SK-N-SH (cell line): ENCODE data around the gene MRPS23. TPM values are rescaled to one million over a fixed set of nuclear protein-coding genes. Genes with fewer than 3 reads are reported as not detected.

ENCODE experiments used
- CTCF ChIA-PET: fragments of 300-600, 350-600 bp; formaldehyde crosslinking; extraction: SDS; loops from one replicate; lab custom pipeline; 2021; lab: Yijun Ruan, JAX
- POLR2A ChIA-PET: fragments of 350-600 bp; sonication (Branson Sonifier 250); formaldehyde crosslinking; extraction: SDS; loops from one replicate; lab custom pipeline; 2020; ENCODE audit warnings: antibody characterized with exemption, inconsistent platforms; lab: Yijun Ruan, JAX
- DNase-seq: peaks from one replicate; pipeline ENCODE4 v3.0.0; 2012
- H2AFZ ChIP-seq: fragments of 200-600 bp; sonication (generic); 2 replicates; pipeline ENCODE4 v1.8.1; 2016; ENCODE audit warnings: antibody characterized with exemption, mild to moderate bottlenecking, low read depth
- H3F3A ChIP-seq: fragments of 200-600 bp; sonication (generic); replicated peaks from 2 replicates; pipeline ENCODE3; 2016; ENCODE audit warnings: antibody characterized with exemption, mild to moderate bottlenecking; ENCODE audit not compliant: insufficient read depth
- H3K27ac ChIP-seq, 2 experiments: fragments of 200-500 bp in 1 of 2; fragments of 200-600 bp in 1 of 2; sonication (Bioruptor generic) in 1 of 2; sonication (generic), shearing (Covaris generic) in 1 of 2; 2 replicates each; pipeline versions ENCODE4 v1.5.1 to v1.6.1; 2014 to 2016; ENCODE audit warnings: low read depth in 2 of 2, inconsistent platforms in 1 of 2, low read length in 1 of 2, mild to moderate bottlenecking in 1 of 2, mixed read lengths in 1 of 2
- H3K27me3 ChIP-seq: fragments of 200-600 bp; sonication (generic), shearing (Covaris generic); 2 replicates; pipeline ENCODE4 v1.6.1; 2016; ENCODE audit warnings: mixed run types; ENCODE audit not compliant: insufficient read depth
- H3K36me3 ChIP-seq, 2 experiments: fragments of 200-500 bp in 1 of 2; fragments of 200-600 bp in 1 of 2; sonication (Bioruptor generic) in 1 of 2; sonication (generic) in 1 of 2; replicated peaks in 1 of 2; 2 replicates each; pipeline versions ENCODE3 to v1.5.1; 2014 to 2016; ENCODE audit warnings: low read length in 1 of 2, mild to moderate bottlenecking in 1 of 2; ENCODE audit not compliant: insufficient read depth in 2 of 2, control insufficient read depth in 1 of 2
- H3K4me1 ChIP-seq, 2 experiments: fragments of 200-500 bp in 1 of 2; fragments of 200-600 bp in 1 of 2; sonication (Bioruptor generic) in 1 of 2; sonication (generic), shearing (Covaris generic) in 1 of 2; 2 replicates each; pipeline versions ENCODE4 v1.5.1 to v1.6.1; 2014 to 2016; ENCODE audit warnings: low read depth in 1 of 2, low read length in 1 of 2, mixed run types in 1 of 2; ENCODE audit not compliant: insufficient read depth in 2 of 2, control insufficient read depth in 1 of 2
- H3K4me2 ChIP-seq: fragments of 200-600 bp; sonication (generic), shearing (Covaris generic); 2 replicates; pipeline ENCODE4 v1.6.1; 2017; ENCODE audit warnings: mixed run types
- H3K4me3 ChIP-seq, 2 experiments: fragments of 200-500 bp in 1 of 2; fragments of 200-600 bp in 1 of 2; sonication (Bioruptor generic) in 1 of 2; sonication (generic), shearing (Covaris generic) in 1 of 2; 2 replicates each; pipeline versions ENCODE4 v1.5.1 to v1.8.1; 2014 to 2016; ENCODE audit warnings: low read depth in 2 of 2, inconsistent platforms in 1 of 2, low read length in 1 of 2, mild to moderate bottlenecking in 1 of 2, mixed read lengths in 1 of 2, moderate library complexity in 1 of 2
- H3K79me2 ChIP-seq: fragments of 200-600 bp; sonication (generic); 2 replicates; pipeline ENCODE4 v1.8.1; 2017; ENCODE audit warnings: mild to moderate bottlenecking; ENCODE audit not compliant: insufficient read depth
- H3K9ac ChIP-seq: fragments of 200-600 bp; sonication (generic); 2 replicates; pipeline ENCODE4 v1.6.1; 2017; ENCODE audit warnings: mixed run types
- H3K9me2 ChIP-seq: fragments of 200-600 bp; sonication (generic); 2 replicates; pipeline ENCODE4 v1.6.1; 2017; ENCODE audit warnings: mixed run types
- H3K9me3 ChIP-seq: fragments of 200-600 bp; sonication (generic); 2 replicates; pipeline ENCODE4 v1.6.1; 2017; ENCODE audit warnings: mixed run types, mild to moderate bottlenecking, moderate library complexity
- H4K20me1 ChIP-seq: fragments of 200-600 bp; sonication (generic); 2 replicates; pipeline ENCODE4 v1.6.1; 2017; ENCODE audit warnings: mild to moderate bottlenecking, mixed run types; ENCODE audit not compliant: insufficient read depth
- CTCF ChIP-seq: fragments of 200-600 bp; sonication (generic); IDR thresholded peaks from 2 replicates; pipeline ENCODE4 v1.6.1; 2017; ENCODE audit warnings: antibody characterized with exemption, mild to moderate bottlenecking, moderate library complexity
- FOXM1 ChIP-seq: IDR thresholded peaks from 2 replicates; pipeline ENCODE4 v1.4.0; 2012; ENCODE audit warnings: low read depth, mild to moderate bottlenecking
- GABPA ChIP-seq: IDR thresholded peaks from 2 replicates; pipeline ENCODE4 v1.4.0; 2012; ENCODE audit warnings: low read depth, mild to moderate bottlenecking
- GATA2 ChIP-seq: sonication (generic); formaldehyde crosslinking; IDR thresholded peaks from 2 replicates; pipeline ENCODE4 v1.5.0; 2020; ENCODE audit warnings: mild to moderate bottlenecking, missing genetic modification reagents
- IRF3 ChIP-seq: fragments of 150-350 bp; IDR thresholded peaks from 2 replicates; pipeline ENCODE4 v1.6.1; 2016; ENCODE audit warnings: mild to moderate bottlenecking, low read depth, low read length
- JUND ChIP-seq: IDR thresholded peaks from 2 replicates; pipeline ENCODE4 v1.4.0; 2012
- MAX ChIP-seq: IDR thresholded peaks from 2 replicates; pipeline ENCODE4 v1.4.0; 2012; ENCODE audit warnings: low read depth
- MEF2A ChIP-seq: IDR thresholded peaks from 2 replicates; pipeline ENCODE4 v1.4.0; 2012; ENCODE audit warnings: low read depth, borderline replicate concordance
- MXI1 ChIP-seq: IDR thresholded peaks from 2 replicates; pipeline ENCODE4 v1.6.1; 2012; ENCODE audit warnings: mild to moderate bottlenecking, low read depth, low read length, improper control_type of control experiment
- NFIC ChIP-seq: IDR thresholded peaks from 2 replicates; pipeline ENCODE4 v1.4.0; 2012; ENCODE audit warnings: borderline replicate concordance
- POLR2AphosphoS5 ChIP-seq: IDR thresholded peaks from 2 replicates; pipeline ENCODE4 v1.6.1; 2012; ENCODE audit warnings: low read depth, low read length
- RAD21 ChIP-seq: IDR thresholded peaks from 2 replicates; pipeline ENCODE4 v1.6.1; 2012; ENCODE audit warnings: mild to moderate bottlenecking, low read length
- RCOR1 ChIP-seq: fragments of 150-350 bp; IDR thresholded peaks from 2 replicates; pipeline ENCODE4 v1.6.1; 2017; ENCODE audit warnings: antibody characterized with exemption, low read length
- REST ChIP-seq: IDR thresholded peaks from 2 replicates; pipeline ENCODE4 v1.6.1; 2012; ENCODE audit warnings: mild to moderate bottlenecking, low read depth, low read length, moderate library complexity
- RFX5 ChIP-seq: IDR thresholded peaks from 2 replicates; pipeline ENCODE4 v1.6.1; 2012; ENCODE audit warnings: mild to moderate bottlenecking, improper control_type of control experiment, low read length
- RXRA ChIP-seq: IDR thresholded peaks from 2 replicates; pipeline ENCODE4 v1.4.0; 2012; ENCODE audit warnings: low read depth, mild to moderate bottlenecking, borderline replicate concordance
- SIN3A ChIP-seq: IDR thresholded peaks from 2 replicates; pipeline ENCODE4 v1.6.1; 2012; ENCODE audit warnings: low read depth, mild to moderate bottlenecking, low read length, moderate library complexity, borderline replicate concordance
- TCF12 ChIP-seq: IDR thresholded peaks from 2 replicates; pipeline ENCODE4 v1.4.0; 2012
- YY1 ChIP-seq: IDR thresholded peaks from 2 replicates; pipeline ENCODE4 v1.4.0; 2012; ENCODE audit warnings: low read depth, mild to moderate bottlenecking
- ZBTB33 ChIP-seq: IDR thresholded peaks from 2 replicates; pipeline ENCODE4 v1.4.0; 2012; ENCODE audit warnings: low read depth, borderline replicate concordance
- WGBS: methylation state at CpG from one replicate; pipeline ENCODE4 v1.1.6; 2017; ENCODE audit warnings: low lambda C conversion rate; 5-methylcytosine and 5-hydroxymethylcytosine counted together
- polyA plus RNA-seq, 3 experiments: library from polyadenylated mRNA; depleted of rRNA; stranded (reverse); fragments of >200 nt; gene quantifications; 2 replicates each; pipeline ENCODE4 v1.2.3, GENCODE V29; 2012

Gene MRPS23
- polyA plus RNA-seq, 1 of the 3 experiments (the other 2 are of a cell fraction): 105 TPM

- Histone ChIP-seq H3K4me3 (no peak overlapping the region), H3K27ac (no peak overlapping the region), H3F3A (no peaks in the 10 kb centered on the region), H3K9ac (no peak overlapping the region), H3K4me2 (no peak overlapping the region), H3K36me3 (no peaks in the 10 kb centered on the region), H3K27me3 (no peaks in the 10 kb centered on the region), H3K4me1 (peaks cover 0 to 26% of the 10 kb centered on the region in 2 experiments; a peak in 2 of 4 replicates), H3K9me3 (no peaks in the 10 kb centered on the region), H4K20me1 (no peaks in the 10 kb centered on the region)
- CTCF ChIA-PET: interaction anchor here (2.7 to 21.2 kb wide), 2 partner anchors 23 to 27 kb away, joined by 21 to 187 read pairs; no protein-coding TSS in a partner anchor
- POLR2A ChIA-PET: no interaction called here
- DNase-seq: no peak
- 41% methylated on average over 4 of the region's 5 CpGs for WGBS
- TF ChIP-seq RCOR1 (no peak), GABPA (no peak), TCF12 (no peak), GATA2 (CRISPR knock-in tag) (no peak), MAX (no peak), IRF3 (no peak), FOXM1 (no peak), MXI1 (no peak), RFX5 (no peak), MEF2A (no peak), CTCF (no peak), SIN3A (no peak), REST (no peak), RXRA (no peak), POLR2AphosphoS5 (no peak), NFIC (no peak), RAD21 (no peak), ZBTB33 (no peak), YY1 (no peak), JUND (no peak)
- TF ChIP-seq, all 33 proteins: peak for 0
- Histone ChIP-seq H3K9me2 (no peaks in the 10 kb centered on the region), H2AFZ (no peak overlapping the region), H3K79me2 (no peaks in the 10 kb centered on the region)
These were observed 43.5 kb downstream of the MRPS23 start for GRCh38 chr17:57806167-57806830.
